Peyer's patch (tissue), 4 donors: ENCODE measurements around the gene FAT2.

ENCODE experiments used
- CTCF ChIP-seq, 6 experiments: fragments of 450-650 bp in 4 of 6; fragments of 200-600 bp in 2 of 6; sonication (generic) in 1 of 6; IDR thresholded peaks; one replicate each; pipeline ENCODE4 v1.5.1; 2017 to 2019; ENCODE audit warnings: antibody characterized with exemption in 6 of 6, mild to moderate bottlenecking in 3 of 6, moderate library complexity in 1 of 6
- POLR2A ChIP-seq, 2 donors: fragments of 450-650 bp; IDR thresholded peaks; one replicate each; pipeline ENCODE4 v1.5.1; 2017; ENCODE audit warnings: antibody characterized with exemption in 2 of 2, mild to moderate bottlenecking in 2 of 2, moderate library complexity in 2 of 2

- TF ChIP-seq POLR2A (IDR thresholded peaks at IDR 0.05): no peak
- no peak for TF ChIP-seq CTCF (IDR thresholded peaks at IDR 0.05)
Measured at GRCh38 chr5:151597749-151598148, 6.6 kb upstream of the FAT2 start.
